GM12891 (cell line): ENCODE results near the gene WLS.

Experiments used
- DNase-seq: peaks from one replicate; pipeline ENCODE4 v3.0.0; 2011; ENCODE audit warnings: low spot score; ENCODE audit not compliant: insufficient read length
- FAIRE-seq: peaks from 2 replicates; lab custom pipeline; 2011; peaks lifted over from hg19 to GRCh38; lab: Jason Lieb, UNC
- PAX5 ChIP-seq: IDR thresholded peaks from 2 replicates; pipeline ENCODE4 v1.6.1; 2011; ENCODE audit warnings: low read length, moderate library complexity, mild to moderate bottlenecking; ENCODE audit not compliant: insufficient read depth, severe bottlenecking
- POLR2A ChIP-seq: IDR thresholded peaks from 2 replicates; pipeline ENCODE4 v1.6.1; 2011; ENCODE audit warnings: low read depth, low read length, control low read depth
- POLR2AphosphoS5 ChIP-seq: IDR thresholded peaks from 2 replicates; pipeline ENCODE4 v1.6.1; 2011; ENCODE audit warnings: low read depth, low read length, control low read depth
- POU2F2 ChIP-seq: IDR thresholded peaks from 2 replicates; pipeline ENCODE4 v1.6.1; 2011; ENCODE audit warnings: low read depth, mild to moderate bottlenecking, control low read depth, low read length, moderate library complexity
- SPI1 ChIP-seq: IDR thresholded peaks from 2 replicates; pipeline ENCODE4 v1.6.1; 2011; ENCODE audit warnings: low read depth, low read length, control low read depth
- TAF1 ChIP-seq: IDR thresholded peaks from 2 replicates; pipeline ENCODE4 v1.6.1; 2011; ENCODE audit warnings: low read depth, low read length, control low read depth

Gene WLS

GRCh38 chr1:68217618-68218017 is 14.7 kb downstream of the WLS start:
- FAIRE-seq = no peak
- TF ChIP-seq POLR2AphosphoS5 (no peak), SPI1 (no peak), POU2F2 (no peak), POLR2A (no peak), TAF1 (no peak), PAX5 (no peak)

DNA sequence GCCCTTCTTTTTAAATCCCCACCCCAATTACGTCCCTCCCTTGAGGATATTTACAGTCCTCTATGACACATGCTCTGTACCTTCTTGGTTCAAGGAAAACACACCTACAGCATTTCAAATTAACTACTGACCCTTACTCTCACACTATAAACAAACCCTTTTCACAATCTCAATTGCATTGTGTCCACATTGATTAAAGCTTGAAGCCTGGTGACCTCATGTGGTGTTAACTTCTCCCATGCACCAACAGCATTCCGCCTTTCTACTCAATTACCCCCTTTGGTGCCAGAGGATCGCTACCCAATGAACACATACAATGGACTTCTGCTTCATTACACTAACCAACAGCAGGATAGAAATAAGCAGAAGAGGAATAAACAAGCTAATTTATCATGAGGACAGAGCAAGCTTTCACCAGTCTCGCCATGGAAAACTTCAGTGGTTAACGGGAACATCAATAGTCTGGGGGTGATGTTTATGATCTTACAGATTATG is 15.2 kb downstream of the WLS start:
- FAIRE-seq (no peak), DNase-seq (no peak)
- TF ChIP-seq SPI1 (no peak), PAX5 (no peak), POLR2AphosphoS5 (no peak), POLR2A (no peak), POU2F2 (no peak), TAF1 (no peak)

More at GRCh38 chr1:68217618-68218017, 14.7 kb downstream of the WLS start:
- no peak for DNase-seq

GRCh38 chr1:68216089-68216772 is 16.1 kb downstream of the WLS start:
- TF ChIP-seq TAF1 = no peak
- no peak for DNase-seq
- FAIRE-seq = no peak

DNA sequence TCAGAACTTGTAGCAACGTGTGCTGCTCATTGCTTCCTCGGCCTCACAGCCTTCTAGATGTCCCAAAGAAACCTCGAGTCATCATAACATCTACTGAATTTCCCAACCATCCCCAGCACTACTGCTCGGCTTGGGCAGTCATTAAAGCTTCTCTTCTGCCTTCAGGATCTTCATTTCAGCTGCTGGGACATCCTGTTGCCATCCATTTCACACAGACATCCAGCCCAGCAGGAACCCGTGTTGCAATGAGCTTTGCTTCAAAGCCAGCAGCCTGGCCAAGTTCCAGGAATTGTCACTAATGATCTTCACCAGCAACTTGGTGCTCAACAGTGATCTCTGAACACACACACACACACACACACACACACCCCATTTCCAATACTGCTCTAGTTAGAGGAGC is 18.5 kb downstream of the WLS start:
- TF ChIP-seq POLR2AphosphoS5 (no peak), POLR2A (no peak)
- DNase-seq (no peak), FAIRE-seq (no peak)

DNA sequence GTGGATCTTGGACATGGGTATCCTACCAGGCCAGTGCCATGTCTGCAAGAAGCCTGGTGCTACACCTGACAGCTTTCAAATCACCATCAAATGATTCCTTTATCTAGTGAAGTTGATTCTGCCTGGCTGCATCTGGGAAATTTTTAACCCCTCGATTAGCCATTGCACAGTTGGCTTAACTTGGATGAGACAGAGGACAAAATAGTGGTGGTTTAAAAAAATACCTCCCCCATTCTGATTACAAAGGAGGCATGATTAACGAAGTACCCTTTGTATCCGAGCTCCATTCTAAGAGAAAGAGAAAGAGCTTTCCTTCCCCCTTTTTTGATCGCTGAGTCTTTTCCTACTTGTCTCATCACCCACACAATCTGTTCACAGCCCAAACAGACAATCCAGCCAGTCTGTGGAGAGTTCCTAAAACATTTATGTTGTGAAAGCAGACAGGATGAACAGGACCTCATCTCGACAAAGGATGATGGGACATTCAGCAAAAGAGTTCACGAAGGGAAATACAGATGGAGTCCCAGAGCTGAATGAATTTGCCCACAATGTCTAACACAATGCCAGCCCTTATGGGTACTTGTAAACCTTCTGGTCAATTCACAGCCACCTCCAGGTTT is 20.5 kb downstream of the WLS start:
- TF ChIP-seq SPI1 (no peak), POLR2AphosphoS5 (no peak), TAF1 (no peak), POLR2A (no peak), POU2F2 (no peak), PAX5 (no peak)
- DNase-seq = no peak
- FAIRE-seq = no peak

DNA sequence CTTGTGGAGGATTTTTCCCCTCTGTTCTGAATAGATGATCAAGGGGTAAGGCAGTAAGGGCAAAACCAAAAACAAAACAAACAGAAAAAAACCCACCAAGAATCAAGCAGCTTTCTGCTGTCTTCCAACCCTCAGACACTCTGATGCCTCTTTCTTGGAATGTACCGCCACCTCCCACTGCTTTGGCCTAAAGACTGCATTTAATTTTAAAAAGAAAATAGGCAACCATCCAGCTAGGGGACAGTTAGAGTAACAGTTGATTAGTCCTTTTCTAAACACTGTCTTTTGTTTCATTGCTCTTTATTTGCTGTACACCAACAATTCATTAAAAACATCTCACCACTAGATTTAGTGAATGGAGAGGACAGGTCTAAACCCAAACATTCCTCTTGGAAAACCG is 21.5 kb downstream of the WLS start:
- TF ChIP-seq POU2F2 = no peak
- TF ChIP-seq POLR2A = no peak
- TF ChIP-seq PAX5 = no peak
- TF ChIP-seq SPI1 = no peak
- no peak for TF ChIP-seq POLR2AphosphoS5
- TF ChIP-seq TAF1 = no peak
- no peak for FAIRE-seq
- no peak for DNase-seq

DNA sequence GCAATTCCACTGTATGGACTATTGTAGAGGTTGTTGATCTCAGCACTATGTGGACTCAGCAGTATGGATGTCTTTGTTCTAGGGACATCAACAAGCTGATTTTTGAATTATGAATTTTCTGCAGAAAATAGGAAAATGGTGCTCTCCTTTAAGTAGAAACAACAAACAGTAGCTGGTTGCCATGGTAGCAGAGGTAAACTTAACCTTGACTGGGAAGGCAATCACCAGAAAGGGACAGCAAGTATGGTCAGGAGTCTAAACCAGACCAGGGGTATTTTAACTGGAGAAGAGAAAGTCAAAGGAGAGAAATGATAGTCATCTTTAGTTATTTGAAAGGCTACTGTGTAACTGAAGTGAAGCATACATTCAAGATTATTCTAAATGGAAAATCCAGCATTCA is 22.3 kb downstream of the WLS start:
- FAIRE-seq (no peak), DNase-seq (no peak)
- TF ChIP-seq POU2F2 (no peak), PAX5 (no peak), SPI1 (no peak), POLR2AphosphoS5 (no peak), POLR2A (no peak), TAF1 (no peak)

- DNase-seq (no peak), FAIRE-seq (no peak)
- TF ChIP-seq POLR2AphosphoS5 (no peak), POU2F2 (no peak), POLR2A (no peak)
These were observed 25.3 kb downstream of the WLS start for GRCh38 chr1:68206848-68207689.

GRCh38 chr1:68205794-68206358 is 26.4 kb downstream of the WLS start:
- no peak for FAIRE-seq
- TF ChIP-seq POU2F2 (no peak), POLR2AphosphoS5 (no peak)
- DNase-seq = no peak
